HG03558 (cell line): ENCODE results near the gene OR2AT4.
"Not testable (repeated sequence)": the region's sequence is repeated elsewhere in the genome, so short reads cannot be mapped to it uniquely, and the experiment has no call there.

Experiments used
- ATAC-seq: cut with Tn5 transposase; IDR thresholded peaks from one replicate; pipeline ENCODE4 v1.9.1; 2021; ENCODE audit warnings: moderate number of reproducible peaks; ENCODE audit not compliant: unreplicated experiment; ENCODE audit errors: extremely low read depth

The OR2AT4 gene

DNA sequence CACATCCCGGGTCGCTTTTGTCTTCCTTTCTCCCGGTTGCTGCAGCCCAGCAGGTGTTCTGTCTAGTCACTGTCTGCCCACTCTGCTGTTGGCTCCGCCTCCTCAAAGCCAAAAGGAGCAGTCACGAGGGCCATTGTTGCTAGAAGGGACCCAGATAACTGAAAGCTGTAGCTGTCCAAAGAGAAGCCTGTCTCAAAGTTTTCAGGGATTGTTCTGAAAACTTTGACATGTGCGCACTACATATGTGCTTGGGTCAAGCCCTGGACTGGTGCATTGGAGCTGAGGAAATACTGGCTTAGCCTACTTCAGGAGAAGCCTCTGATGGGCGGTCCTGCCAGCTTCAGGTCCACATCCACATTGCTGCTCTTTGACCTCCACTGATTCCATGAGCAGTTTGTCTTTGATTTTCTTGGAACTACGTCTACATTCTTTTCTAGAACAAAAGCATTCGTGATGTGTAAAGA is 8.8 kb upstream of the OR2AT4 start:
- ATAC-seq, result no peak

DNA sequence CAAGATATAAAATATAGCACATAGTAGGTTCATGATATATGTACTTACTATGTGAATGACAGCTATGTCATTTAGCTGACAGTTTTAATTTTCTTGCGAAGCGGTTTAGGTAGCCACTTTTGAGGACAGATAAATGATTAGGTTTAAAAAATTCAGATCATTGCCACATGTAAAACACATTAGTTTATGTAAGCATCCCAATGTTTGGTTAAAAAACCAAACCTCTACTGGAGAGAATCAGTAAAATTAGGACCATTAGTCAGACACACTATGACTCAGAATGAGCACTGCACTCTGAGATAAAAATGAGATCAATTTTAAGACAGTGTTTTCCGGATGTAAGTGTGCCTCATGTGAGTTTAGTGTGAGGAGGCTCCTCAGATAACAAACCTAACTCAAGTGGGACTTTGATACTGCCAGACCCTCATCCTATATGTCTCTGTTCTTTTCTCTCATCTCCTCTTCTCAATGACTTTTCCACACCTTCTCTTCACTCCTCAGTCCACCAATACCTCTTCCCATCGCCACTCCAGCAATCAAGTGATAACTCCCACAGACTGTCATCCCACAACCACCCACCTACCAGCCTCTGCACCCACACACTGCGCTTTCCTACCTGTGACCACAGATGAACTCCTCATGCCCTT is 6.8 kb upstream of the OR2AT4 start:
- no peak for ATAC-seq

DNA sequence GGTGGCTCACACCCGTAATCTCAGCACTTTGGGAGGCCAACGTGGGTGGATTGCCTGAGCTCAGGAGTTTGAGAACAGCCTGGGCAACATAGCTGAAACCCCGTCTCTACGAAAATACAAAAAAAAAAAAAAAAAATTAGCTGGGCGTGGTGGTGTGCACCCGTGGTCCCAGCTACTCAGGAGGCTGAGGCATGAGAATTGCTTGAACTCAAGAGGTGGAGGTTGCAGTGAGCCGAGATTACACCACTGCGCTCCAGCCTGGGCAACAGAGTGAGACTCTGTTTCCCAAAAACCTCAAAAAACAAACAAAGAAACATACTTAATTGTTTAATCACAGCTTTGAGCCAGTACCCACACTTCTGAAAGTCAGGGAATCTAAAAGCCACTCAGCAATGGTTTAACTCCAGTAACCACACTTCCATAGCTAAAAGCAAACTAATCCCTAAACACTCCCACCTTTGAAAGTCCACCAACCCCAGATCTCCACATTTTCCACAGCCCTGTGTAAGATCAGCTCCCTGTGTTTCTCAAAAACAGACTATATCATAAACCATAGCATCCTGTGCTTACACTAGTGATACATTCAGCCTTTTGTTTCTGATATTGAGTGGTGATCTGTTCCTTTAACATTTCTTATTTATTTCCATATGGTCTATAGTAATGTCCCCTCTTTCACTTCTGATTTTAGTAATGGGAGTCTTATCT is 4.9 kb upstream of the OR2AT4 start:
- ATAC-seq, result no peak

DNA sequence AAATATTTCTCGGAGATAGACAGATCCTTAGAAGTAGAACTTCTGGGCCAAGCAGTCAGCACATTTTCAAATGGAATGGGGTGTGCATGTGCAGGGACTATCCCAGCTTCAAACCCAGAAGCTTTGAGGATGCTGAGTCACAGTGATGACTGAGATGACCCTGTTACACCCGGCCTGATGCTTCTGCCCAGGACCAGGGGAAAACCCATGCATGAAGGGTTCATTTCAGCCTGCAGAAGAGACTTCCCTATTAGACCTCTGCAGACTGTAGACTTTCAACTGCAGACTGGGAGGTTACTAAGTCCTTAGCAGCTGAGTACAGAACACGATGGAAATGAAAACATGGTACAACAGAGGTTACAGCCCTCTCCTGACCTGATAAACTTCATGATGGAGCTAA is 3.6 kb upstream of the OR2AT4 start:
- peak; percentile 94 for ATAC-seq

DNA sequence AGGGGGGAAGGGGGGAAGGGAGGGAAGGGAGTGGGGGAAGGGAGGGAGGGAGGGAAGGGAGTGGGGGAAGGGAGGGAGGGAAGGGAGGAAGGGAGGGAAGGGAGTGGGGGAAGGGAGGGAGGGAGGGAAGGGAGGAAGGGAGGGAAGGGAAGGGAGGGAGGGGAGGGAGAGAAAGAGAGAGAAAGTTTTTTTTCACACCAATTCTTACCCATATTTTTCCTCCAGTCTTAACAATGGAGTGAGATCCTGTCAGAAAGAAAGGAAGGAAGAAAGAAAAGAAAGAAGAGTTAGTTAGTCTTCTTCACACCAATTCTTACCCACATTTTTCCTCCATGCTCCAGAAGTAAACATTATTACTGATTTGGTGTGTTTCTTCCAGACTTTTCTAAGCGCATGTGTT is 3.0 kb upstream of the OR2AT4 start:
- no peak for ATAC-seq

DNA sequence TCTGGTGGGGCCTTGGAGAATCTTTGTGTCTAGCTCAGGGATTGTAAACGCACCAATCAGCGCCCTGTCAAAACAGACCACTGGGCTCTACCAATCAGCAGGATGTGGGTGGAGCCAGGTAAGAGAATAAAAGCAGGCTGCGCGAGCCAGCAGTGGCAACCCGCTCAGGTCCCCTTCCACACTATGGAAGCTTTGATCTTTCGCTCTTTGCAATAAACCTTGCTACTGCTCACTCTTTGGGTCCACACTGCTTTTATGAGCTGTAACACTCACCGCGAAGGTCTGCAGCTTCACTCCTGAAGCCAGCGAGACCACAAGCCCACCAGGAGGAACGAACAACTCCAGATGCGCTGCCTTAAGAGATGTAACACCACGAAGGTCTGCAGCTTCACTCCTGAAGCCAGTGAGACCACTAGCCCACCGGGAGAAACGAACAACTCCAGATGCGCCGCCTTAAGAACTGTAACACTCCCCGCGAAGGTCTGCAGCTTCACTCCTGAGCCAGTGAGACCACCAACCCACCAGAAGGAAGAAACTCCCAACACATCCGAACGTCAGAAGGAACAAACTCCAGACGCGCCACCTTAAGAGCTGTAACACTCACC is 2.3 kb upstream of the OR2AT4 start:
- ATAC-seq, result not testable (repeated sequence)

DNA sequence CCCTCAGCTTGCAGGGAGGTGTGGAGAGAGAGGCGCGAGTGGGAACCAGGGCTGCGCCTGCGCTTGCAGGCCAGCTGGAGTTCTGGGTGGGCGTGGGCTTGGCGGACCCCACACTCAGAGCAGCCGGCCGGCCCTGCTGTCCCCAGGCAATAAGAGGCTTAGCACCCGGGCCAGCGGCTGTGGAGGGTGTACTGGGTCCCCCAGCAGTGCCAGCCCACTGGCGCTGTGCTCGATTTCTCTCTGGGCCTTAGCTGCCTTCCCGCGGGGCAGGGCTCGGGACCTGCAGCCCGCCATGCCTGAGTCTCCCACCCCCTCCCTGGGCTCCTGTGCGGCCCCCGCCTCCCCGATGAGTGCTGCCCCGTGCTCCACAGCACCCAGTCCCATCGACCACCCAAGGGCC is 1.5 kb upstream of the OR2AT4 start:
- ATAC-seq, result not testable (repeated sequence)

DNA sequence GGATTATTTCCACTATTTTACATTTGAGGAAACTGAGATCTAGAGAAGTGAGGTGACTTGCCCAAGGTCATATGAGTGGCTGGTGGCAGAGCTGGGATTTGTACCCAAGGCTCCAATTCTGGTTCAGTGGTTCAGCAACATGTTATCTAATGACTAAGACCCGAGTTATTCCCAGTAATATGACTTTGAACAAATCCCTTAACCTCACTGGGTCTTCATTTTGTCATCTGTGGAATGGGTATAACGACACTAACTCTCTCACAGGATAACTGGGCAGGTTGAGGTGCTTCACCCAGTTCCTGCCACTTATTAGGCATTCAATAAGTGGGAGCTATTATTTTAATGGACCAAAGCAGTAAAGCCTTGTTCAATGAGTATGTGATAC is 489 bp upstream of the OR2AT4 start:
- no peak for ATAC-seq

DNA sequence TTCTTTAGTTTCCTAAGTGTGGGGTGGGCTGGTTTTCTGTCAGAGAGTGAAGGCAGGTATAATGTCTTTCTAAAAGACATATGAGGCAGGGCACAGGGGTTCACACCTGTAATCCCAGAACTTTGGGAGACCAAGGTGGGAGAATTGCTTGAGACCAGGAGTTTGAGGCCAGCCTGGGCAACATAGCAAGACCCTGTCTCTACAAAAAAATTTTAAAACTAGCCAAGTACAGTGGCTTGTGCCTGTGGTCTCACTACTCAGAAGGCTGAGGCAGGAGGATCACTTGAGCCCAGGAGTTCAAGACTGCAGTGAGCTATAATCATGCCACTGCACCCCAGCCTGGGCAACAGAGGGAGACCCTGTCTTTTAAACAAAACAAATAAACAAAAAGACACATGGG is 2.3 kb downstream of the OR2AT4 start:
- not testable (repeated sequence) for ATAC-seq

DNA sequence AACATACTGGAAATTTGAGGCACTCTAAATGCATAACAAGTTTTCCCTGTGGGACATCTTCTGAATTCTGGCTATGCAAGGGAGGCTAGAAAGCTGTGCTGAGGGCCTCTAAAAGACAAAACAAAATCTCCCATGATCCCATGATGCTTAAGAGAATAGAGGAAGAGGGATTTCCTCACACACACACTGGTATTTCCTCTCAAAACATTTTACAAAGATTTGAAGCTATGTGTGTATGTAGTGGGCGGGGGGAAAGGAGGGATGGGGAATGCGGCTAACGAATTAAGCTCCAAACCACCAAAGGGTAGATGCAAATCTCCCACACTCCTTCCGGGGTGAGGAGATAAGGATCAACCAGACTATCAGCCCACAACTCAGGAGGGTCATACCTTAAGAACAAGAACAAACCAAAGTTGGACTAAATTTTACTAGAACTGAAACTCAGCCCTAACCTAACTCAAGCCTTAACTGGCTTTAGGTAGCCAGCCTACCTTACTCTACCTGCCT is 6.0 kb downstream of the OR2AT4 start:
- ATAC-seq, result no peak

DNA sequence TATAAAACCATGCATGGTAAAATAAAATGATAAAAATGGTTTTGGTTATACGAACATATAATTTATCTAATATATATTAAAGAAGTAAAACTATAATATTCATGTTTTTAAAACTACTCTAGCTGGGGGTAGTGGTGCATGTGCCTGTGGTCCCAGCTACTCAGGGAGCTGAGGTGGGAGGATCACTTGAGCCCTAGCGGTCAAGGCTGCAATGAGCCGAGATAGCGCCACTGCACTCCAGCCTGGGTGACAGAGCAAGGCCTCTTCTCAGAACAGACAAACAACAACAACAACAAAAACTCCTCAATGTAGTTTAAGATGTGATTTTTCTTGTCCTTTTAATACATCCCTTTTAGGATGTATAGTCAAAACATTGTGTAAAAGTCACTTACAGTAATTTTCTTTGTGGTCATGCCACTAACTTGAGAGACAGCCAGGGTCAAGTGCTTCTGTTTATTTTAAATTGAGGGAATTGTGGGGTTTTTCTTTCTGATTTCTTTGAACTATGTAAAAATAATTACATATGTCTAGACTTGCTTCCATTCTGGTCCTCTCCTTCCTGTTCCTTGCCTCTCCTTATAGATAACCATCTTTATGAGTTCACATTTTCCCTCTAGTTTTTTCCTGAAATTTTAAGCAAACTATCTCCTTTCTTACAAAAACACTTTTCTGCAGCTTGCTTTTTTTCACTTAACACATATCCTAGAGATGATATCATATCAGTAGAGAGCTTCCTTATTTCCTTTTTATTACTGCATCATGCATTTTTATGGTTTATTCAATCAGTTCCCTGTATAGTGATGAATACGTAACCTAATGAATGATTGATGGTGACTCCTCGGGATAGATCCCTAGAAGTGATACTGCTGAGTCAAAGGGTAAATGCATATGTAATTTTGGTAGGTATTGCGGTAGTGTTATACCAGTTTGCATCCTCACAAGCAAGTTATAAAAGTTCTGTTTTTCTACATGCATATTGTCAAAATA is 9.1 kb downstream of the OR2AT4 start:
- no peak for ATAC-seq

DNA sequence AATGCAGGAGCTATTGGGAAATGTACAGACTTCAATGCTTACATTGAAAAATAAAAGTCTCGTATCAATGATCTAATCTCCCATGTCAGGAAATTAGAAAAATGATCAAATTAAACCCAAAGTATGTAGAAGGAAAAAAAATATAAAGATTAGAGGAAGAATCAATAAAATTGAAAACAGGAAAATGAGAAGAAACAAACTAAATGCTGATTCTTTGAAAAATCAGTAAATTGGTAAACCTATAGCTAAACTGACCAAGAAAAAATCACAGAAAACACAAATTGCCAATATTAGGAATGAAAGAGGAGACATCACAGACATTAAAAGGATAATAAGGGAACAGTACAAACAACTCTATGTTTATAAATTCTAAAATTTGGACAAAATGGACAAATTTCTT is 11.8 kb downstream of the OR2AT4 start:
- no peak for ATAC-seq

DNA sequence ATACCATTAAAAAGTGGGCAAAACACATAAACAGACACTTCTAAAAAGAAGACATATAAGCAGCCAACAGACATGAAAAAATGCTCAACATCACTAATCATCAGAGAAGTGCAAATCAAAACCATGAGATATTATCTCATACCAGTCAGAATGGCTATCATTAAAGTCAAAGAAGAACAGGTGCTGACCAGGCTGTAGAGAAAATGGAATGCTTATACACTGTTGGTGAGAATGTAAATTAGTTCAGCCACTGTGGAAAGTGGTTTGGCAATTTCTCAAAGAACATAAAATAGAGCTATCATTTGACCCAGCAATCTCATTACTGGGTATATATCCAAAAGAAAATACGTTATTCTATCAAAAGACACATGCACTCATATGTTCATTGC is 13.5 kb downstream of the OR2AT4 start:
- no peak for ATAC-seq

DNA sequence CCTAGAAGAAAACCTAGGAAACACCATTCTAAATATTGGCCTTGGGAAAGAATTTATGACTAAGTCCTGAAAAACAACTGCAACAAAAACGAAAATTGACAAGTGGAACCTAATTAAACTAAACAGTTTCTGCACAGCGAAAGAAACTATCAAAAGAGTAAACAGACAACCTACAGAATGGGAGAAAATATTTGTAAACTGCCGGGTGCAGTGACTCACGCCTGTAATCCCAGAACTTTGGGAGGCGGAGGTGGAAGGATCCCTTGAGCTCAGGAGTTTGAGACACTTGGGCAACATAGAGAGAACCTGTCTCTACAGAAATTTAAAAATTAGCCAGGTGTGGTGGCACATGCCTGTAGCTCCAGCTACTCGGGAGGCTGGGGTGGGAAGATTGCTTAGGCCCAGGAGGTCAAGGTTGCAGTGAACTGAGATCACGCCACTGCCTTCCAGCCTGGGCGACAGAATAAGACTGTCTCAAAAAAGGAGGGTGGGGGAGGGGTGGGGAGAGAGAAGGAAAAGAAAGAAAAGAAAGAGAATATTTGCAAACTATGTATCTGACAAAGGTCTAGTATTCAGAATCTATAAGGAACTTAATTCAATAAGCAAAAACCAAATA is 14.0 kb downstream of the OR2AT4 start:
- no peak for ATAC-seq

DNA sequence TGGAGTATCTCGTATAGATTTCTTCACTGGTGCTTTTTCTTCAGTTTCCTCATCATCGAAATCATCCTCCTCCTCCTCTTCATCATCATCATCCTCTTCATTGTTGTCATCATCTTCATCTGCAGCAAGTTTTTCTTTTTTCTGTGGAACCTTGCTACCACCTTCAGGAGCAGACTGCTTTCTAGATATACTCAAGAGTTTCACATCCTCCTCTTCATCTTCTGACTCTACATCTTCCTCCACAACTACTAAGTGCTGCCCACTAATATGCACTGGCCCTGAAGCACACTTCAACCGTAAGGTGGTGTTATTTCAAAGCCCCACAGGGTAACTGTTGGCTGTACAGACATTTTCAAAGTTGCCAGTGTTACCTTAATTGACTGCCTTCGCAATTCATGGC is 17.1 kb downstream of the OR2AT4 start:
- no peak for ATAC-seq

DNA sequence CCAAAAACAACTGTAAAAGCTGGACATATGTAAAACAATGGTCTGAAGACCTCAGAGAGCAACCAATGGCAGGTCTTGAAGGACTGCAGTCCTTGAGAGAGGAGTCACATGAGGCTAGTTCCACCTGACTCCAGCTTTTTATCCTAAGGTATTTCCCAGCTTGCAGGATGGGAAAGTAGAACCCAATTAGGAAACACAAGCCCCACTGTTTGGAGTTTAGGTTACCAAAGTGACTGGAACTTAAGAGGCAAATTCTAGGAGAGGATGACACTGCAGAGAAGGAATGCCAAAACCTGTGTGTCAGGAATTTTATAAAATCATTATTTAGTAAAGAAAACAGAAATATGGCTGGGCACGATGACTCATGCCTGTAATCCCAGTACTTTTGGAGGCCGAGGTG is 18.4 kb downstream of the OR2AT4 start:
- ATAC-seq, result no peak

DNA sequence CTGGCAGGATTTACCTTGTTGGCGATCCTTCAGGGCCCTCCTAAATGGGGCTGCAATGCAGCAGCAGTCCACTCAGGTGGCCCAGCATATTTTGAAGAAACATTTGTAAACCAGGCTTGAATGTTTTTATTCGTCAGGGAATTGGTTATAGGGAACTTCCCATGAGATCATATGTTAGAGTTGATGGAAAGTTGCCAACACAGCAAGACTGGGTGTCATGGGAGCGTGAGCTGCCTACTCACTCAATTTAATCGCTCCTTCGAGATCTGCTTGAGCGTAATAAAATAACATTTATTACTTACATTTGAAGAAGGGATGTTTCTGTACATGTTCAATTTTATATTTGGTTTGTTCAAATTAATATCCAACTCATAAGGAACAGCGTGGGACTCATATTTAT is 19.4 kb downstream of the OR2AT4 start:
- ATAC-seq, result no peak

DNA sequence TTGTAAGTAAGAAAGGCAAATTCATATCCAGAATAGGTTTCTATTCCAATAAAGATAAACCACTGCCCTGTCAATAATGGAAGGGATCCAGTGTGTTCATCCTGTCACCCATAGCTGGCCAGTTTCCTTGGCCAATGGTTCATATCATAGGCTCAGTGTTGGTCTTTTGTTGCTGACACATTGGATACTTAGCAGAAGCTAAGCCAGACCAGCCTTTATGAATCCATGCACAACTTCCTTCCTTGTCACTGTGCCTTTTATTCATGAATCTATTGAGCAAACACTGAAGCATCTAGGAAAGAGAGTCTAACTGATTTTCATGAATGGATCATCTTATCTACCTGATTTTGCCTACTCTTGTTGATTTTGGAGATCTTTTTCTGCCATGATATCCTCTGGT is 20.0 kb downstream of the OR2AT4 start:
- ATAC-seq, result no peak

DNA sequence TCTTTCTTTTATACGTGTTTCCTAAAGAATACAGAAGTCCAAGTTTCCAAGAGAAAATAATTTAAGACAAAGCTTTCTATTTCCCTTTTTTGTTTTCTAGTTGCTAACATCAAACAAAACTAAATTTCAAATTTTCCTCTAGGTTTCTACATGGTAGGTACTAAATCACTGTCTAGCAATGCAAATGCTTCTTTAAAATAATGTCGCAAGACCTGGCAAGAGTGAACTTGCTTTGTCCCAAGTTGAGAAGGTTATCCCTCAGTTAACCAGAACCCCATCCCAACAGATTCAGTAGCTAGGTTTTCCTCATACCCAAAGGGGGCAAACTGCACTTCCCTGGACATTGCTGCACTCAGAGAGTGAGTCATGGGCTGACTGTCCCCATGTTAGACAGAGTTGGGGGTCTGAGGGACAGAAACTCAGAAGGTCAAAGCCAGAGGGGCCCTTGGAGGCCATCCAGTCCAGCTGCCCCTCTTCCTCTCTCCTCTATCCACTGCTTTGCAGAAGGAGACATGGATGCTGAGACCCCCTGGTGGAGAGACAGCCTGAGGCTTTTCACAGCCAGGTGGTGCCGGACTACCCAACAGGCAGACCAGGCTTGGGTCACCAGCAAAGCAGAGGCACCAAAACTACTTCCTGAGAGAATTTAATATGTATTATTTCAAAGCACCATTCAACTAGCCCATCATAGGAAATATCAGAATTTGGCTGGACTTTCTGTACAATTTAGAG is 23.1 kb downstream of the OR2AT4 start:
- ATAC-seq, result no peak
